CD4-positive, alpha-beta memory T cell (primary cell): ENCODE results near the gene ILK. TPM values are rescaled to one million over a fixed set of nuclear protein-coding genes. Genes with fewer than 3 reads are reported as not detected.

Source experiments
- CTCF ChIA-PET: fragments of 350-600 bp; sonication (Branson Sonifier 250); formaldehyde crosslinking; loops from one replicate; lab custom pipeline; 2021; ENCODE audit warnings: inconsistent platforms; ENCODE audit not compliant: partially characterized antibody; lab: Charles Lee
- POLR2A ChIA-PET: fragments of 350-600 bp; sonication (Branson Sonifier 250); formaldehyde crosslinking; loops from one replicate; lab custom pipeline; 2021; ENCODE audit not compliant: partially characterized antibody; lab: Charles Lee
- DNase-seq, 5 donors: peaks; one replicate each; pipeline versions ENCODE4 v3.0.0 to v3.0.0-alpha.2; 2020 to 2022; ENCODE audit warnings: mixed read lengths in 1 of 5
- H3K27ac ChIP-seq: one replicate; pipeline ENCODE4 v1.7.0; 2013; ENCODE audit warnings: low read depth, low read length
- H3K27me3 ChIP-seq: 2 replicates; pipeline ENCODE4 v1.7.0; 2013; ENCODE audit warnings: mild to moderate bottlenecking, low read length, moderate library complexity; ENCODE audit not compliant: insufficient read depth
- H3K36me3 ChIP-seq: 2 replicates; pipeline ENCODE4 v1.7.0; 2013; ENCODE audit warnings: mild to moderate bottlenecking, low read length, moderate library complexity; ENCODE audit not compliant: insufficient read depth
- H3K4me1 ChIP-seq: 2 replicates; pipeline ENCODE4 v1.7.0; 2013; ENCODE audit warnings: mild to moderate bottlenecking, low read length, moderate library complexity; ENCODE audit not compliant: insufficient read depth
- H3K4me3 ChIP-seq, 2 donors: one replicate each; pipeline ENCODE4 v1.7.0; 2013; ENCODE audit warnings: low read length in 2 of 2, mild to moderate bottlenecking in 1 of 2
- H3K9me3 ChIP-seq, 2 donors: one replicate each; pipeline ENCODE4 v1.7.0; 2013; ENCODE audit warnings: low read length in 2 of 2, control low read depth in 1 of 2; ENCODE audit not compliant: control insufficient read depth in 1 of 2
- H3K27ac Mint-ChIP-seq, 7 donors: one replicate each; pipeline ENCODE4 v1.8.0; 2020 to 2021; ENCODE audit warnings: mixed read lengths in 7 of 7, mild to moderate bottlenecking in 6 of 7, inconsistent platforms in 3 of 7, moderate library complexity in 3 of 7
- H3K27me3 Mint-ChIP-seq, 2 donors: one replicate each; pipeline ENCODE4 v1.8.0; 2020 to 2021; ENCODE audit warnings: mixed read lengths in 2 of 2
- H3K36me3 Mint-ChIP-seq, 2 donors: one replicate each; pipeline ENCODE4 v1.8.0; 2020 to 2021; ENCODE audit warnings: mixed read lengths in 2 of 2, inconsistent platforms in 1 of 2, mild to moderate bottlenecking in 1 of 2
- H3K4me1 Mint-ChIP-seq, 4 donors: one replicate each; pipeline ENCODE4 v1.8.0; 2020 to 2021; ENCODE audit warnings: mixed read lengths in 4 of 4, mild to moderate bottlenecking in 1 of 4
- H3K4me3 Mint-ChIP-seq, 8 donors: one replicate each; pipeline ENCODE4 v1.8.0; 2020 to 2021; ENCODE audit warnings: mixed read lengths in 8 of 8, mild to moderate bottlenecking in 7 of 8, moderate library complexity in 6 of 8, inconsistent platforms in 3 of 8
- H3K9me3 Mint-ChIP-seq, 8 donors: one replicate each; pipeline ENCODE4 v1.8.0; 2020 to 2021; ENCODE audit warnings: mixed read lengths in 8 of 8, mild to moderate bottlenecking in 5 of 8, inconsistent platforms in 3 of 8, moderate library complexity in 1 of 8
- intact Hi-C: fragments of 100-400 bp; cut with micrococcal nuclease; formaldehyde crosslinking; loops from one replicate; pipeline ENCODE4 v1.15.1; 2023
- polyA plus RNA-seq, 2 donors: library from polyadenylated mRNA; unstranded; fragments of 300-500 nt; fragmentation: Illumina TruSeq; gene quantifications; one replicate each; pipeline ENCODE4 v1.2.3, GENCODE V29; 2021
- total RNA-seq, 2 experiments: library from RNA; stranded (reverse); gene quantifications; one replicate each; pipeline ENCODE4 v1.2.3, GENCODE V29; 2021

Gene ILK
- total and polyA plus RNA-seq, 4 experiments from 2014 or later = 121 to 132 (median 130) TPM

DNA sequence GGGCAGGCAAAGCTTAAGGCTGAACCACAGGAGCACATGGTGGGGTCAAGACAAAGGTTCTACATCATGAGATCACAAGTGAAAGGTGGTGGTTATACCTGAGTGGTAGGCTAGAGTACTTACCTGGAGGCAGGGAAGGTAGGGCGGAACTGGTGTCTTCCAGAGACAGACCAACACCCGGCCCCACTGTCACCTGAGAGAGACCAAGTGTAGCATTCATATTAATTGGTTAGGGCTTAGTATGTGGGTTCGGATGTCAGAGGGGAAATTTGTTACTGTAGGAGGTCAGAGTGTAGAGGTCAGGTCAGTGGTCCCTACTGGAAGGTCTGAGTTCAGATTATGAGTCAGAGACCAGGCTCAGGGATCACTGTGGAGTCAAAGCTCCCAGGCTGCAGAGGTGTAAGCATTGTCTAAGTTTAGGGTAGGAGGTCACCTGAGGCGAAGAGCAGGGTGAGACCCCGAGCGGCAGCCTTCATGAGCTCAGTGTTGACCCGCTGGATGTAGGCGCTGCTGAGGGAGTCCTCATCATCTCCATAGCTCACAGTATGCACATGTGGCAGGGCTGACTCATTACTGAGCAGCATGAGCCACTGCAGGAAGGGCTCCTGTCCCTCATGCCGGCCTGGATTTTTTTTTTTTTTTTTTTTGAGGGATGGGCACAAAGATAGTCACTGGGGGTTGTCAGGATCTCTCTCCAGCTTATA is 12.5 kb downstream of the ILK start:
- no peak for DNase-seq
- H3K9me3 ChIP-seq = no peaks in the 10 kb centered on the region
- H3K4me3 ChIP-seq = no peak overlapping the region
- Mint-ChIP-seq H3K4me1 (peaks cover 6 to 17% (median 13%) of the 10 kb centered on the region in 4 donors), H3K36me3 (peaks cover 9 to 16% of the 10 kb centered on the region in 2 donors), H3K27ac (peak overlapping the region in 4 of 7 donors; percentile 8 to 81 (median 58)), H3K27me3 (no peaks in the 10 kb centered on the region), H3K4me3 (peak overlapping the region in 2 of 8 donors; percentile 3 to 18), H3K9me3 (no peaks in the 10 kb centered on the region)
- CTCF ChIA-PET = interaction anchor here (0.9 to 4.6 kb wide), 6 partner anchors 12 to 68 kb away, joined by 3 to 72 read pairs (median 20); partner anchors contain the start of genes ILK, MRPL17 and RRP8
- POLR2A ChIA-PET = interaction anchor here (0.6 to 5.2 kb wide), 6 partner anchors 9 to 150 kb away, joined by 3 to 132 read pairs (median 4); partner anchors contain the start of genes ILK, MRPL17 and RRP8
- peaks cover 14% of the 10 kb centered on the region for H3K36me3 ChIP-seq
- no peaks in the 10 kb centered on the region for H3K27me3 ChIP-seq
- H3K27ac ChIP-seq = no peak overlapping the region
- intact Hi-C loops = loop anchor here (10.0 kb wide), 1 partner anchor 201 kb away; the partner anchor contains the start of gene APBB1
- H3K4me1 ChIP-seq = peaks cover 46% of the 10 kb centered on the region

DNA sequence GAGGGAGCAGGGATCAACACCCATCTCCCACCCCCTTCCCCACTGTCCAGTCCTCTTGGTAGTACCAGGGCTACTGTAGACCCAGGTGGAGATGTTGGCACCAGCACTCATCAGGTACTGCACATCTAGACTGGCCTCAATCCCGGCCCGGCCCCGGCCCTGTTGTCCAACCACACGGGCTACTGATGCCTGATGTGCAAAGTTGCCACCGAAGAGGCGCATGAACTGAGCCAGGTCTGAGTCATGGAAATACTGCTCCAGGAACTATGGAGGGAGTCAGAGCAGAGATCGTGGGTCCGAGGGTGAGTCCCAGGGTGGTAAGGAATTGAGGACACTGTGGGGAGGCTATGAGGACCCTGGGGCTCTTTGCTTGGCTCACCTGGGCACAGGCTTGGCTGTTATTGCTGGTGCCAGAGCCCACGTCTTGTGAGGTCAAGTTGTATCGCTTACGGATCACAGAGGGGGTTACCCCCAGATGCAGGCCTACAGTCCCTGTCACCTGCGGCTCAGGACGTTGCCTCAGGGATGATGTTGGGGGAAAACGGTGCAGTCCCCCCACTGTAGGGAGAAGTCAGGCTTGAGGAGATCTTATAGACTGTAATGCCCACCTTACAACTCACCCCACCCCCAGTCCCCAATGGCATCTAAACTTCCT is 13.1 kb downstream of the ILK start:
- Histone ChIP-seq H3K9me3 (no peaks in the 10 kb centered on the region), H3K36me3 (peaks cover 10% of the 10 kb centered on the region), H3K27me3 (no peaks in the 10 kb centered on the region), H3K4me1 (peaks cover 40% of the 10 kb centered on the region), H3K27ac (no peak overlapping the region), H3K4me3 (no peak overlapping the region)
- Mint-ChIP-seq H3K4me3 (peak overlapping the region in 2 of 8 donors; percentile 30 to 37), H3K27ac (peak overlapping the region in 2 of 7 donors; percentile 18 to 20), H3K27me3 (no peaks in the 10 kb centered on the region), H3K9me3 (no peaks in the 10 kb centered on the region), H3K36me3 (peaks cover 9 to 10% of the 10 kb centered on the region in 2 donors), H3K4me1 (peaks cover 6 to 12% (median 9%) of the 10 kb centered on the region in 4 donors)
- POLR2A ChIA-PET = interaction anchor here (1.0 to 5.2 kb wide), 11 partner anchors 10 to 129 kb away, joined by 3 to 132 read pairs (median 21); partner anchors contain the start of genes DCHS1, ILK, MRPL17 and RRP8
- DNase-seq = no peak
- intact Hi-C loops = loop anchor here (10.0 kb wide), 1 partner anchor 202 kb away; the partner anchor contains the start of gene APBB1
- CTCF ChIA-PET = interaction anchor here (0.9 to 4.1 kb wide), 9 partner anchors 11 to 89 kb away, joined by 3 to 72 read pairs (median 12); partner anchors contain the start of genes ILK, MRPL17 and RRP8

DNA sequence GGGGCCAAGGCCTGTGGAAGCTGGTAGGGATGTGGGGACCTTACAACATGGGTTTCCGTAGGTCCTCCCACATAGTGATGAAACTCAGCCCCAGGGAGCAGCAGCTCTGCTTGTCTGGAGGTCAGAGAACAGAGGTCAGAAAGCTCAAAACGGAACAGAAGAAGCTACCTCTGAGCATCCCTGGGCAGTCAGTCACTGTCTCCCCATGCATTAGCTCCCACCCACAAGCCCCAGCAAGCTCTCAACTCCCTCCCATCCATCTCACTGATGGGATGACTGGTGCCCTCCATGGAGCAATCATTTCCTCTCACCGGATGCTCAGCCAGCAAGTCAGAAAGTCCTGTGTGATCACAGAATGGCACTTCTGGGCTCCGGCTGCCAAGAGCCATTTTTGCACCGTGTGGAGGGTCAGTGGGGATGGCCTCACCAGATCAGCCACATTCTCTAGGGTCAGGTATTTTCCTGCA is 13.8 kb downstream of the ILK start:
- H3K9me3 Mint-ChIP-seq = no peaks in the 10 kb centered on the region
- H3K36me3 Mint-ChIP-seq = peaks cover 9 to 10% of the 10 kb centered on the region in 2 donors
- Histone ChIP-seq H3K27ac (no peak overlapping the region), H3K27me3 (no peaks in the 10 kb centered on the region), H3K9me3 (no peaks in the 10 kb centered on the region), H3K4me3 (peak overlapping the region in 1 of 2 donors; percentile 86), H3K36me3 (peaks cover 10% of the 10 kb centered on the region), H3K4me1 (peaks cover 40% of the 10 kb centered on the region)
- peak overlapping the region in 2 of 7 donors; percentile 48 to 85 for H3K27ac Mint-ChIP-seq
- intact Hi-C loops = loop anchor here (10.0 kb wide), 1 partner anchor 203 kb away; the partner anchor contains the start of gene APBB1
- H3K4me1 Mint-ChIP-seq = peaks cover 6 to 12% (median 9%) of the 10 kb centered on the region in 4 donors
- POLR2A ChIA-PET = interaction anchor here (0.6 to 5.2 kb wide), 20 partner anchors 11 to 215 kb away, joined by 3 to 132 read pairs (median 18); partner anchors contain the start of genes APBB1, ARFIP2, DCHS1 and ILK
- H3K4me3 Mint-ChIP-seq = peak overlapping the region in 2 of 8 donors; percentile 13 to 22
- no peaks in the 10 kb centered on the region for H3K27me3 Mint-ChIP-seq
- DNase-seq = no peak
- CTCF ChIA-PET = interaction anchor here (0.7 to 4.1 kb wide), 19 partner anchors 9 to 238 kb away, joined by 3 to 72 read pairs (median 12); partner anchors contain the start of genes ARFIP2, ILK, MRPL17 and RRP8

DNA sequence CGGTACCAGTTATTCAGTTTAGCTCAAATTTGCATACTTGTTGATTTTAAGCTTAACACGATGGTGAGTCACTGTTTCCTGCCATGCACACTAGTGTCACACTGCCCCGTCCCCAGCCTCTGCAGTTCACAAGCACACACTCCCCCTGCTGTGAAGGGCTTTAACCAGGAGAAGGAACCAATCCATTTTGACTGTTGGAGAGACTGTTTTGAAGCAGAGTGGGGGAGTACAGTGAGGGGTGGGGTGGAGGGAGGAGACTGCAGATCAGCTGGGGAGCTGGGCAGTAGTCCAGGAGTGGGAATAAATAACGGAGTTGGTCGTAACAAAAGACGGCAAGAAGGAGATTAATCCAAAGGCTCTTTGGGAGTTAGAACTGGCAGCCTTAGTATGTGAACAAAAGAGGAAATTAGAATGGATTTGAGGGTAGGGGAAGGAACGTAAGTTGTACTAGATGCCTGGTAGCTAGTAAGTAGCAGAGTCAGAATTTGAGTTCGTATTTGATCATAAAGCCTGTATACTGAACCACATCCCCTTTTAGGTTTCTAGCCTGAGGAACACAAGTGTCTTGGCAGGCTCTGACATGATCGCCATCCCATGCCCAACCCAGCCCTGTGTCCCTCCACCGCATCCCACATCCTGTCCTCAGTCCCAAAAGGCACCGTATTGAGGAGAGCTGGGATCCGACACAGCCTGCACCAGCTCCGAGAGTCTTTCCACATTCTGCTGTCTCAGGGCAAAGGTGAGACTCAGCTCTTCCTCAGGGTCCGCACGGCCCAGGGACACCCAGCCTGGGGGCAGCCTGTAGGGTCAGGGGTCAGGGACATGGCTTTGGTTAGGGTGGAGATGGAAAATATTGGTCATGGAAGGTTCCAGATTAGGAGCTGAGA is 14.8 kb downstream of the ILK start:
- ChIA-PET POLR2A (interaction anchor here (0.6 to 5.2 kb wide), 34 partner anchors 10 to 216 kb away, joined by 3 to 132 read pairs (median 5); partner anchors contain the start of genes APBB1, ARFIP2, DCHS1 and ILK), CTCF (interaction anchor here (0.7 to 4.1 kb wide), 34 partner anchors 9 to 240 kb away, joined by 3 to 72 read pairs (median 6); partner anchors contain the start of genes ARFIP2, ILK, MRPL17 and RRP8)
- H3K27me3 Mint-ChIP-seq = no peaks in the 10 kb centered on the region
- H3K36me3 ChIP-seq = peaks cover 10% of the 10 kb centered on the region
- H3K4me3 Mint-ChIP-seq = no peak overlapping the region
- peak overlapping the region; percentile 68 to 86 for H3K4me3 ChIP-seq
- H3K4me1 ChIP-seq = peaks cover 32% of the 10 kb centered on the region
- peaks cover 9 to 10% of the 10 kb centered on the region in 2 donors for H3K36me3 Mint-ChIP-seq
- intact Hi-C loops = loop anchor here (1.0 to 10.0 kb wide), 6 partner anchors 14 to 204 kb away; partner anchors contain the start of genes APBB1, DCHS1 and MRPL17
- no peaks in the 10 kb centered on the region for H3K27me3 ChIP-seq
- peaks cover 6 to 12% (median 9%) of the 10 kb centered on the region in 4 donors for H3K4me1 Mint-ChIP-seq
- peak; percentile 36 to 92 (median 44) for DNase-seq
- no peaks in the 10 kb centered on the region for H3K9me3 ChIP-seq
- peak overlapping the region; percentile 90 for H3K27ac ChIP-seq
- no peak overlapping the region for H3K27ac Mint-ChIP-seq
- H3K9me3 Mint-ChIP-seq = no peaks in the 10 kb centered on the region

DNA sequence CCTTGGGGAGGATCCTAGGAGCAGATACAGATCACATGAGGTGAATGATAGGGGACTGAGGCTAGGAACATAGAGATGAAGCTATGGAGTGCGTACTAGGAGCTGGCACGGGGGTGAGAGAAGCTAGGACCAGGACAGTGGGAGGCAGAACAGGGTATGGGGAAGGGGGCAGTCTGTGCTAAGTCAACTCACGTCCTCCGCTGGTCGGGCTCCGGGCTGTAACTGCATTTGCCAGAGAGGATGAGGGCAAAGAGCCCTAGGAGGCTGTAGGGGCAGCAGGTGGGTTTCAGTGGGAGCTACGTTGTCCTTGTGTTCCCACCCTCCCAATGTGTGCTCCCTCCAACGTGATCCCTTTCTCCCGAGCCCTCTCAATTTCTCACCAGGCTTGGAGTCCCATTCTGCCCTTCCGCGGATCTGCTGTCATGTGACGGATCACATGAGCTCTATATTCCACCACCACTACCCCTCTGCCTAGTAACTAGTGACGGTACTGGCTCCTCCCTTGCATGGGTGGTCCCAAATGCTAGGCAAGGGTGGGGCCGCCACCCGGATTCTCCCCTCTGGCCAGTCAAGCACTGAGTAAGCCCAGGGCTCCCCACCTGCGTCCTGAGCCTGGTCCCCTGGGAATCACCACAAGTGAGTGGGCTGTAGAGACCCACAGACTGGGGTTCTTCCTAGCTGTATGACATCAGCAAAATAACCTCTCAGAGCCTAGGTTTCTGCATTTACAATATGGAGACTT is 15.6 kb downstream of the ILK start, which contains the start of gene TPP1:
Gene TPP1 (minus strand): TSS at position 419 of the 742 bp plus-strand sequence. CDS start 22 bp downstream, at position 397.
- Histone ChIP-seq H3K4me1 (peaks cover 29% of the 10 kb centered on the region), H3K4me3 (peak within 1 kb of the TSS; percentile 68 to 86), H3K27me3 (no peaks in the 10 kb centered on the region), H3K27ac (peak within 1 kb of the TSS; percentile 90), H3K36me3 (peaks cover 10% of the 10 kb centered on the region), H3K9me3 (no peaks in the 10 kb centered on the region)
- peaks cover 9 to 10% of the 10 kb centered on the region in 2 donors for H3K36me3 Mint-ChIP-seq
- H3K4me3 Mint-ChIP-seq = no peak within 1 kb of the TSS
- POLR2A ChIA-PET = interaction anchor here (0.7 to 5.2 kb wide), 31 partner anchors 9 to 216 kb away, joined by 3 to 132 read pairs (median 6); partner anchors contain the start of genes ARFIP2, DCHS1, ILK and MRPL17
- peaks cover 6 to 12% (median 9%) of the 10 kb centered on the region in 4 donors for H3K4me1 Mint-ChIP-seq
- no peak within 1 kb of the TSS for H3K27ac Mint-ChIP-seq
- intact Hi-C loops = loop anchor here (1.0 to 10.0 kb wide), 6 partner anchors 15 to 204 kb away; partner anchors contain the start of genes APBB1, DCHS1 and MRPL17
- no peaks in the 10 kb centered on the region for H3K27me3 Mint-ChIP-seq
- peak; percentile 88 to 94 (median 91) for DNase-seq
- CTCF ChIA-PET = interaction anchor here (0.8 to 4.1 kb wide), 27 partner anchors 8 to 240 kb away, joined by 3 to 72 read pairs (median 6); partner anchors contain the start of genes ILK, MRPL17 and RRP8
- H3K9me3 Mint-ChIP-seq = no peaks in the 10 kb centered on the region
